ENCODE measurements around the gene MSRB2. TPM values are rescaled to one million over a fixed set of nuclear protein-coding genes. Genes with fewer than 3 reads are reported as not detected.

MSRB2 gene
- total and polyA plus RNA-seq, 2 donors (not counting 1 experiment from before 2014, with no cell fraction given) = 1.5 to 3.0 TPM

DNA sequence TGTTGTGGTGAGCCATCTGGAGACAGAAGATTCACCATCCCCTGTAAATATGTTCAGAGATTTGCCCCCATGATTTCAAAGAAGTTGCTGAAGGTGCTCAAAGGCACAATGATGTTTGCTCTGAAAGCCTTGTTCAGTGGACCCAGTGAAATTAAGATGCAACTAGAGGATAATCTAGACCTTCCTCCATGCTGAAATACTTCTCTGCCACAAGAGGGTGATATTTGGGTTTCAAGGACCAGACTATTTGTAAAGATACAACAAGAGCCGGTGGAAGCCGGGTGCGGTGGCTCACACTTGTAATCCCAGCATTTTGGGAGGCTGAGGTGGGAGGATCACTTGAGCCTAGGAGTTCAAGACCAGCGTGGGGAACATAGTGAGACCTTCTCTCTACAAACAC lies 13.5 kb upstream of the MSRB2 start:
- DNase-seq (no peak), ATAC-seq (ENCODE audit: low read depth) (no peak)
- no peaks in the 10 kb centered on the region for H3K36me3 ChIP-seq (replicated peaks in 1 of 2; ENCODE audit: control extremely low read depth in 1 of 2, control insufficient read depth in 1 of 2, extremely low read depth in 1 of 2, insufficient read depth in 2 of 2, low read length in 1 of 2)
- no peaks in the 10 kb centered on the region for H3K9me3 Mint-ChIP-seq (ENCODE audit: insufficient read depth)
- ChIA-PET CTCF (no interaction called here), POLR2A (no interaction called here)
- peaks cover 37% of the 10 kb centered on the region for H3K27me3 Mint-ChIP-seq
- intact Hi-C loops (cut with micrococcal nuclease) = no loop called here
- H2AFZ ChIP-seq (ENCODE audit: insufficient read depth, low read depth, low read length, poor library complexity, severe bottlenecking) = no peak overlapping the region
- no peak overlapping the region for H3K4me3 ChIP-seq (ENCODE audit: control extremely low read depth in 1 of 5, extremely low read depth in 1 of 5, insufficient read depth in 1 of 5, low read depth in 2 of 5, low read length in 4 of 5)
- H3K4me1 ChIP-seq (ENCODE audit: control insufficient read depth in 2 of 2, insufficient read depth in 2 of 2, low read length in 2 of 2) = no peaks in the 10 kb centered on the region
- no peak overlapping the region for H3K27ac ChIP-seq (ENCODE audit: low read length in 2 of 2)
- no peak for TF ChIP-seq EZH2 (IDR thresholded peaks at IDR 0.05; ENCODE audit: borderline replicate concordance, insufficient read depth, low read depth, low read length, poor library complexity, severe bottlenecking)
- TF ChIP-seq, protein P1, sequence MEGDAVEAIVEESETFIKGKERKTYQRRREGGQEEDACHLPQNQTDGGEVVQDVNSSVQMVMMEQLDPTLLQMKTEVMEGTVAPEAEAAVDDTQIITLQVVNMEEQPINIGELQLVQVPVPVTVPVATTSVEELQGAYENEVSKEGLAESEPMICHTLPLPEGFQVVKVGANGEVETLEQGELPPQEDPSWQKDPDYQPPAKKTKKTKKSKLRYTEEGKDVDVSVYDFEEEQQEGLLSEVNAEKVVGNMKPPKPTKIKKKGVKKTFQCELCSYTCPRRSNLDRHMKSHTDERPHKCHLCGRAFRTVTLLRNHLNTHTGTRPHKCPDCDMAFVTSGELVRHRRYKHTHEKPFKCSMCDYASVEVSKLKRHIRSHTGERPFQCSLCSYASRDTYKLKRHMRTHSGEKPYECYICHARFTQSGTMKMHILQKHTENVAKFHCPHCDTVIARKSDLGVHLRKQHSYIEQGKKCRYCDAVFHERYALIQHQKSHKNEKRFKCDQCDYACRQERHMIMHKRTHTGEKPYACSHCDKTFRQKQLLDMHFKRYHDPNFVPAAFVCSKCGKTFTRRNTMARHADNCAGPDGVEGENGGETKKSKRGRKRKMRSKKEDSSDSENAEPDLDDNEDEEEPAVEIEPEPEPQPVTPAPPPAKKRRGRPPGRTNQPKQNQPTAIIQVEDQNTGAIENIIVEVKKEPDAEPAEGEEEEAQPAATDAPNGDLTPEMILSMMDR (IDR thresholded peaks at IDR 0.05) = peak; percentile 5
- H3K79me2 ChIP-seq (ENCODE audit: control insufficient read depth, insufficient read depth, low read length) = no peaks in the 10 kb centered on the region
- no peaks in the 10 kb centered on the region for H3K9me3 ChIP-seq (ENCODE audit: control extremely low read depth in 1 of 3, control insufficient read depth in 2 of 3, insufficient read depth in 1 of 3, low read length in 2 of 3)
- no peaks in the 10 kb centered on the region for H3K4me1 Mint-ChIP-seq
- H3K27ac Mint-ChIP-seq = no peak overlapping the region
- H3K27me3 ChIP-seq (replicated peaks in 1 of 4; ENCODE audit: control extremely low read depth in 1 of 4, control insufficient read depth in 3 of 4, insufficient read depth in 4 of 4, low read length in 3 of 4) = peaks cover 0 to 11% (median 5%) of the 10 kb centered on the region in 4 experiments
- H3K9ac ChIP-seq (ENCODE audit: low read length) = no peak overlapping the region
- no peak overlapping the region for H3K4me2 ChIP-seq (replicated peaks; ENCODE audit: low read depth, low read length, poor library complexity, severe bottlenecking)
- no peak overlapping the region for H3K4me3 Mint-ChIP-seq
- no peaks in the 10 kb centered on the region for H4K20me1 ChIP-seq (ENCODE audit: control insufficient read depth, insufficient read depth, low read length, poor library complexity, severe bottlenecking)
- no CpG with 5 or more reads among the region's 4 CpGs for WGBS (ENCODE audit: insufficient coverage)

DNA sequence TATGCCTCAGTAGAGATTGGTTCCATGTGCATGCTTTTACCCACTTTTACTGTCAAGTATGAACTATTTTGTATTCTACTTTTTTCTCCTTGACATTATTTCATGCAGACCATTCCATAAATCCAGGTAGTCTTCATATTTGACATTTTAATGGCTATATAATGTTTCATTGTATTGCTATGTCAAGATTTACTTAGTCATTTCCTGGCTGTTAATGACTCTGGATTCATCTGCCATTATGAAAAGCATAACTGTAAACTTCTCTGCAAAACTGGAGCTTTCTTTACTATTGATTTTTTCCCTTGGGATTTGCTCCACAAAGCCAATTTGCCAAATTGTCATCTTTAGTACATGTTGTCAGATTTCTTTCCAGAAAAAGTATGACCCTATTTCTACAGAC lies 6.8 kb upstream of the MSRB2 start:
- no peak for ATAC-seq (ENCODE audit: low read depth)
- Histone ChIP-seq H4K20me1 (ENCODE audit: control insufficient read depth, insufficient read depth, low read length, poor library complexity, severe bottlenecking) (no peaks in the 10 kb centered on the region), H3K4me1 (ENCODE audit: control insufficient read depth in 2 of 2, insufficient read depth in 2 of 2, low read length in 2 of 2) (no peaks in the 10 kb centered on the region), H3K4me3 (ENCODE audit: control extremely low read depth in 1 of 5, extremely low read depth in 1 of 5, insufficient read depth in 1 of 5, low read depth in 2 of 5, low read length in 4 of 5) (no peak overlapping the region), H3K27me3 (replicated peaks in 1 of 4; ENCODE audit: control extremely low read depth in 1 of 4, control insufficient read depth in 3 of 4, insufficient read depth in 4 of 4, low read length in 3 of 4) (no peaks in the 10 kb centered on the region), H3K27ac (ENCODE audit: low read length in 2 of 2) (no peak overlapping the region), H3K36me3 (replicated peaks in 1 of 2; ENCODE audit: control extremely low read depth in 1 of 2, control insufficient read depth in 1 of 2, extremely low read depth in 1 of 2, insufficient read depth in 2 of 2, low read length in 1 of 2) (no peaks in the 10 kb centered on the region), H3K79me2 (ENCODE audit: control insufficient read depth, insufficient read depth, low read length) (no peaks in the 10 kb centered on the region), H3K4me2 (replicated peaks; ENCODE audit: low read depth, low read length, poor library complexity, severe bottlenecking) (no peak overlapping the region), H3K9ac (ENCODE audit: low read length) (no peak overlapping the region), H3K9me3 (ENCODE audit: control extremely low read depth in 1 of 3, control insufficient read depth in 2 of 3, insufficient read depth in 1 of 3, low read length in 2 of 3) (peaks cover 0 to 5% (median 4%) of the 10 kb centered on the region in 3 donors), H2AFZ (ENCODE audit: insufficient read depth, low read depth, low read length, poor library complexity, severe bottlenecking) (no peak overlapping the region)
- POLR2A ChIA-PET = no interaction called here
- Mint-ChIP-seq H3K4me3 (no peak overlapping the region), H3K4me1 (no peaks in the 10 kb centered on the region), H3K27me3 (peaks cover 1% of the 10 kb centered on the region), H3K9me3 (ENCODE audit: insufficient read depth) (peaks cover 12% of the 10 kb centered on the region), H3K27ac (no peak overlapping the region)
- intact Hi-C loops (cut with micrococcal nuclease) = no loop called here
- DNase-seq = no peak
- no peak for TF ChIP-seq EZH2 (IDR thresholded peaks at IDR 0.05; ENCODE audit: borderline replicate concordance, insufficient read depth, low read depth, low read length, poor library complexity, severe bottlenecking)
- TF ChIP-seq, protein P1 (IDR thresholded peaks at IDR 0.05) = no peak
- CTCF ChIA-PET = no interaction called here
